Measurements from ENCODE around the gene RIN1. TPM values are rescaled to one million over a fixed set of nuclear protein-coding genes. Genes with fewer than 3 reads are reported as not detected.

The RIN1 gene
- total and polyA plus RNA-seq, 8 donors = 1.7 to 10.2 (median 3.5) TPM

DNA sequence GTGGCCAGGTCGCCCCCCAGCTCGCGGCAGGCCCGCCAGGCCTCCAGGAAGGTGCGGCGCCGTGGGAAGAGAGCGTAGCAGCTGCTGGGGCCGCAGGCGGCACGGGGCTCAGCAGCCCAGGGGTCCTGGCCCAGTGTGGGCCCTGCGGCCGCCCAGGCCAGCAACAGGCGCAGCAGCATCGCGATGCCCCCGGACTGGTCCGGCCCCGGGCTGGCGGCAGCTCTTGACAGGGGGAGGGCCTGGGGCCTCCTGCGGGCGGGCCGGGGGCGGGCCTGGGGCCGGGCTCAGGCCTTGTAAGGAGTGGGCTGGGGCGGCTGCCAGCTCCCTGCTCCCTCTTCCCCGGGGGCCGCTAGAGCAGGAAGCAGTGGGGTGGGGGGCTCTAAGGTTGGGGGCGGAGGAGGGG is 19.4 kb downstream of the RIN1 start, which contains the start of gene CD248:
TSS of gene CD248 (minus strand) at position 196 of the 403 bp plus-strand sequence. CDS start at position 179, 17 bp downstream.
- H3K9me3 ChIP-seq = no peaks in the 10 kb centered on the region
- no peaks in the 10 kb centered on the region for H3K36me3 ChIP-seq
- peaks cover 14 to 48% of the 10 kb centered on the region in 2 donors for H3K4me1 ChIP-seq
- peak within 1 kb of the TSS; percentile 41 to 82 for H3K27ac ChIP-seq
- intact Hi-C loops (cut with DNase I) = loop anchor here in 1 of 2 donors (10.0 kb wide), 1 partner anchor 68 kb away; no protein-coding TSS in a partner anchor
- ATAC-seq = peak; percentile 8
- H3K27me3 ChIP-seq = peaks cover 0 to 21% of the 10 kb centered on the region in 2 donors
- peak within 1 kb of the TSS; percentile 44 to 62 for H3K4me3 ChIP-seq
- DNase-seq = peak; percentile 72 to 93 (median 83)
- TF ChIP-seq CTCF (IDR thresholded peaks at IDR 0.05) = no peak

DNA sequence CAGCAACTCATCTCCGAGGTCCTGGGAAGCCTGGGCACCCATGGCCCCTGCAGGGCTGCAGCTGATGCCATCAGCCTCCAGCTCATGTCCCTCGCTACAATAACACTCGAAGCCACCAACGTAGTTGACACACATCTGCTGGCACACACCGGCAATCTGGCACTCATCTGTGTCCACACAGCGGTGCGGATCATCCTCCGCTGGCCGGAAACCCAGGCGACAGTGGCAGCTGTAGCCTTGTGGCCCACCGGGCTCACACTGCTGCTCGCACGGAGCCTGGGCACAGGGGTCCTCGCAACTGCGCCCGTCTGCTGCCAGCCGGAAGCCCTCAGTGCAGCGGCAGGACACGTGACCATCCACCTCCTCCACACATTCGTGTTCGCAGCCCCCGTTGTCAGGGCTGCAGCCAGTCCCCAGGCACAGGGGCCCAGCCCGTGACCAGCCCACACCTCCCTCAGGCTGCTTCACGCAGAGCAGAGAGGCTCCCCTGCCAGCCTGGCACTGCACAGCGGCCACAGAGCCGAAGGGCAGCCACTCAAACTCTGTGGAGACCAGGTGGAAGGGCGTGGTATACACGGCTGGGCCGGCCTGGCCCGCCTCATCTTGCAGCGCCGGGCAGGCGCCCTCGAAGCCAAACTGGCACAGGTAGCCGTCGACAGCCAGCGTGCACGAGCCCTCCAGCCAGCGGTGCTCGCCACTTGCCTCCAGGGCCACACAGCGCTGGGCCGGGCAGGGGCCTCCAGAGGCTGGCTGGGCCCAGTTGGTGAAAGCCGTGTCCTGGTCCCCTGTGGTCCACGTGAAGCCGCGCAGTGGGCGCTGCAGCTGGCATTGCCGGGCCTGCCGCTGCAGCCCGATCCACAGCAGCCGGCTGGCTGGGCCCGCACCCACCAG is 20.1 kb downstream of the RIN1 start:
- H3K27ac ChIP-seq = peak overlapping the region; percentile 41 to 44
- peak overlapping the region; percentile 44 to 62 for H3K4me3 ChIP-seq
- no peaks in the 10 kb centered on the region for H3K9me3 ChIP-seq
- peak in 1 of 4 donors; percentile 78 for DNase-seq
- H3K4me1 ChIP-seq = peaks cover 14 to 53% of the 10 kb centered on the region in 2 donors
- no peak for ATAC-seq
- TF ChIP-seq CTCF (IDR thresholded peaks at IDR 0.05) = no peak
- H3K27me3 ChIP-seq = peaks cover 0 to 21% of the 10 kb centered on the region in 2 donors
- H3K36me3 ChIP-seq = no peaks in the 10 kb centered on the region
- intact Hi-C loops (cut with DNase I) = loop anchor here in 1 of 2 donors (10.0 kb wide), 1 partner anchor 69 kb away; no protein-coding TSS in a partner anchor

GRCh38 chr11:66315498-66315885 is 20.7 kb downstream of the RIN1 start:
- no peak for ATAC-seq

GRCh38 chr11:66314561-66315497 is 21.4 kb downstream of the RIN1 start:
- peaks cover 14 to 53% of the 10 kb centered on the region in 2 donors for H3K4me1 ChIP-seq
- H3K27ac ChIP-seq = peak overlapping the region in 1 of 2 donors; percentile 86
- peaks cover 0 to 21% of the 10 kb centered on the region in 2 donors for H3K27me3 ChIP-seq
- no peak for TF ChIP-seq CTCF (IDR thresholded peaks at IDR 0.05)
- intact Hi-C loops (cut with DNase I) = loop anchor here in 1 of 2 donors (10.0 kb wide), 1 partner anchor 70 kb away; no protein-coding TSS in a partner anchor
- no peaks in the 10 kb centered on the region for H3K9me3 ChIP-seq
- peak overlapping the region; percentile 44 to 62 for H3K4me3 ChIP-seq
- no peaks in the 10 kb centered on the region for H3K36me3 ChIP-seq
- ATAC-seq = no peak
- peak in 1 of 4 donors; percentile 63 for DNase-seq

More at GRCh38 chr11:66315498-66315885, 20.7 kb downstream of the RIN1 start:
- H3K4me1 ChIP-seq = peaks cover 14 to 53% of the 10 kb centered on the region in 2 donors
- TF ChIP-seq CTCF (IDR thresholded peaks at IDR 0.05) = no peak
- H3K4me3 ChIP-seq = peak overlapping the region; percentile 44 to 62
- DNase-seq = peak in 1 of 4 donors; percentile 42
- H3K36me3 ChIP-seq = no peaks in the 10 kb centered on the region
- no peaks in the 10 kb centered on the region for H3K9me3 ChIP-seq
- peaks cover 0 to 21% of the 10 kb centered on the region in 2 donors for H3K27me3 ChIP-seq
- H3K27ac ChIP-seq = peak overlapping the region in 1 of 2 donors; percentile 44
- intact Hi-C loops (cut with DNase I) = loop anchor here in 1 of 2 donors (10.0 kb wide), 1 partner anchor 69 kb away; no protein-coding TSS in a partner anchor

Data from left lung (tissue), 10 donors.